Stomach (tissue), 9 donors: Measurements from ENCODE around the gene LDB3. TPM values are rescaled to one million over a fixed set of nuclear protein-coding genes. Genes with fewer than 3 reads are reported as not detected.
"Not testable (repeated sequence)": the region's sequence is repeated elsewhere in the genome, so short reads cannot be mapped to it uniquely, and the experiment has no call there.

Experiments used
- DNase-seq, 2 donors: peaks; one replicate each; pipeline versions ENCODE4 v3.0.0 to v3.0.0-alpha.2; 2013 to 2019
- H3K27ac ChIP-seq, 5 donors: fragments of 200-600 bp in 4 of 5; sonication (generic) in 4 of 5; one replicate each; pipeline ENCODE4 v1.5.1; 2013 to 2019; ENCODE audit warnings: mild to moderate bottlenecking in 1 of 5, moderate library complexity in 1 of 5
- H3K27me3 ChIP-seq, 3 donors: fragments of 200-600 bp; sonication (generic); one replicate each; pipeline ENCODE4 v1.5.1; 2017 to 2019; ENCODE audit warnings: mixed run types in 1 of 3
- H3K36me3 ChIP-seq, 4 donors: fragments of 200-600 bp; sonication (generic); 1 replicate in 3 of 4; 2 replicates in 1 of 4; pipeline ENCODE4 v1.5.1; 2016 to 2019
- H3K4me1 ChIP-seq, 4 donors: fragments of 200-600 bp; sonication (generic); one replicate each; pipeline ENCODE4 v1.5.1; 2016 to 2019
- H3K4me3 ChIP-seq, 4 donors: fragments of 200-600 bp; sonication (generic) in 3 of 4; one replicate each; pipeline ENCODE4 v1.5.1; 2016 to 2019; ENCODE audit warnings: mild to moderate bottlenecking in 1 of 4
- H3K9me3 ChIP-seq, 4 donors: fragments of 200-600 bp; sonication (generic); one replicate each; pipeline ENCODE4 v1.5.1; 2016 to 2019
- EP300 ChIP-seq: sonication (generic); formaldehyde crosslinking; IDR thresholded peaks from one replicate; pipeline ENCODE4 v1.6.1; 2017; ENCODE audit warnings: antibody characterized with exemption
- POLR2A ChIP-seq, 4 donors: fragments of 450-650 bp; IDR thresholded peaks; one replicate each; pipeline ENCODE4 v1.6.1; 2016; ENCODE audit warnings: antibody characterized with exemption in 4 of 4, control low read depth in 2 of 4, mild to moderate bottlenecking in 1 of 4, moderate library complexity in 1 of 4
- POLR2AphosphoS5 ChIP-seq, 3 donors: sonication (generic); formaldehyde crosslinking; IDR thresholded peaks; one replicate each; pipeline ENCODE4 v1.6.1; 2016; ENCODE audit warnings: antibody characterized with exemption in 3 of 3
- WGBS, 5 donors: extraction: QIAGEN DNeasy Blood & Tissue Kit in 3 of 5; methylation state at CpG; one replicate each; pipeline versions ENCODE4 v1.1.5 to v1.1.7; 2013 to 2018; 5-methylcytosine and 5-hydroxymethylcytosine counted together
- intact Hi-C: fragments of 100-400 bp; cut with DNase I; formaldehyde crosslinking; loops from one replicate; pipeline ENCODE4 v1.15.1; 2023; ENCODE audit warnings: low total_unique reads
- polyA plus RNA-seq, 3 donors: library from polyadenylated mRNA; stranded (reverse); fragments of 200-250 nt; gene quantifications; one replicate each; pipeline ENCODE4 v1.2.3, GENCODE V29; 2013
- total RNA-seq, 5 donors: library from RNA; depleted of rRNA; stranded (reverse); fragments of >200 nt; gene quantifications; one replicate each; pipeline versions ENCODE4 v1.1.0 to v1.2.3, GENCODE V29; 2014 to 2016
- TF ChIP-seq, protein P1 (sequence below), 7 experiments: fragments of 450-650 bp in 4 of 7; fragments of 200-600 bp in 3 of 7; sonication (generic) in 3 of 7; IDR thresholded peaks; one replicate each; pipeline ENCODE4 v1.5.1; 2016 to 2019; ENCODE audit warnings: antibody characterized with exemption in 7 of 7, control low read depth in 2 of 7, mild to moderate bottlenecking in 1 of 7
- donor health status: healthy with polysubstance abuse.
- donor health status: Bipolar disorder and iron deficiency.
- donor health status: healthy.

The LDB3 gene
- total and polyA plus RNA-seq, 8 donors = 0.29 to 8.5 (median 2.5) TPM

DNA sequence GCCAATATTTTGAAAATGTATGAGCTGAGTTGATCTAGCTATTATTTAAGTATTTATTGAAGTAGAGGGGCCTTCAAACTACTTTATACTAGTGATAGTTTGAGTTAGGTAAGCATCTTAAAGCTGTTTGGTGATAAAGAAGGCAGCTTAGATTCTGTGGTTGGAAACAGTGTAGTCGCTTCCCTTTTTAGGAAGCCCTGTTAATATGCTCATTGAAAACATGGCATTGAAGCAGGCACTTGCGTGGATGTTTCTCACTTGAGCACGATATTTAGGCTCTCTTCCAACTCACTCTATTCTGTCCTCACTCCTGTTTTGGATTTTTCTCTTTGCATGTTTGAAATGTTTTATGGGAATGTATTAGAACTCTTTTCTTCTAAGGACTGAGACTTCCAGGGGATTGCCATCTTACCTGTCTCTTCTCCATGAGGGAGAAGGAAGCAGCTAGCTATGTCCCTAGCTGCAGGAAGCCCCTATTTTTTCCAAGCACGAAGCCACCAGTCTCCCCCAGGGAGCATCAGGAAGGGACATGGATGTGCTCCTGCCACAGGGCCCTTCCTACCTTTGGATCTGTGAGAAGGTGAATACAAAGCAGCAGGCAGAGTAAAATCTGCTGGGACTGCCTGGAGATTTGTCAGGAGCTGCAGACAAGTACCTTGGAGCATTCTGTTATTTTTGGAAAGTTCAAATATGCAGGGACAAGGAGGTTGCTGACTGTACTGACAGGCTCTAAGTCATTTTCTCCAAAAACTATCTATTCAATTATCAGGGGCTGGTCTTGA lies 66.1 kb downstream of the LDB3 start:
- 54 to 72% (median 63%) methylated on average over 4 of the region's 4 CpGs for WGBS, 5 donors
- Histone ChIP-seq H3K27me3 (no peaks in the 10 kb centered on the region), H3K27ac (peak overlapping the region in 4 of 5 donors; percentile 66 to 91 (median 78)), H3K36me3 (no peaks in the 10 kb centered on the region), H3K4me3 (no peak overlapping the region), H3K4me1 (peaks cover 0 to 60% (median 16%) of the 10 kb centered on the region in 4 donors), H3K9me3 (no peaks in the 10 kb centered on the region)
- TF ChIP-seq POLR2AphosphoS5 (IDR thresholded peaks at IDR 0.05) = peak in 1 of 3 donors; percentile 60
- TF ChIP-seq, protein P1, sequence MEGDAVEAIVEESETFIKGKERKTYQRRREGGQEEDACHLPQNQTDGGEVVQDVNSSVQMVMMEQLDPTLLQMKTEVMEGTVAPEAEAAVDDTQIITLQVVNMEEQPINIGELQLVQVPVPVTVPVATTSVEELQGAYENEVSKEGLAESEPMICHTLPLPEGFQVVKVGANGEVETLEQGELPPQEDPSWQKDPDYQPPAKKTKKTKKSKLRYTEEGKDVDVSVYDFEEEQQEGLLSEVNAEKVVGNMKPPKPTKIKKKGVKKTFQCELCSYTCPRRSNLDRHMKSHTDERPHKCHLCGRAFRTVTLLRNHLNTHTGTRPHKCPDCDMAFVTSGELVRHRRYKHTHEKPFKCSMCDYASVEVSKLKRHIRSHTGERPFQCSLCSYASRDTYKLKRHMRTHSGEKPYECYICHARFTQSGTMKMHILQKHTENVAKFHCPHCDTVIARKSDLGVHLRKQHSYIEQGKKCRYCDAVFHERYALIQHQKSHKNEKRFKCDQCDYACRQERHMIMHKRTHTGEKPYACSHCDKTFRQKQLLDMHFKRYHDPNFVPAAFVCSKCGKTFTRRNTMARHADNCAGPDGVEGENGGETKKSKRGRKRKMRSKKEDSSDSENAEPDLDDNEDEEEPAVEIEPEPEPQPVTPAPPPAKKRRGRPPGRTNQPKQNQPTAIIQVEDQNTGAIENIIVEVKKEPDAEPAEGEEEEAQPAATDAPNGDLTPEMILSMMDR (IDR thresholded peaks at IDR 0.05) = no peak
- no peak for DNase-seq
- intact Hi-C loops = no loop called here

DNA sequence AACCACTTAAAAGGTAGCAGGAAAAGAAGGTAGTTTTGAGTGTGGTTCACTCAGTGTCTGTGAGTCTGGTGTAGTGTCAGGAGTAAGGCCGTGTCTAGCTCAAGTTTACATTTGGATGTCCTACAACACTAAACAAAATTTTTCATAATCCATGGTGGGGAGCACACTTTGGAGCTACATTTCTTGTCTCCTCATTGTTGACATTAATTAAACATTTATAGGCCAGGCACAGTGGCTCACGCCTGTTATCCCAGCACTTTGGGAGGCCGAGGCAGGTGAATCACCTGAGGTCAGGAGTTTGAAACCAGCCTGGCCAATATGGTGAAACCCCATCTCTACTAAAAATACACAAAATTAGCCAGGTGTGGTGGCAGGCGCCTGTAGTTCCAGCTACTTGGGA lies 67.0 kb downstream of the LDB3 start:
- H3K27me3 ChIP-seq, intact Hi-C loops, H3K36me3 ChIP-seq, H3K9me3 ChIP-seq, DNase-seq, H3K4me3 ChIP-seq: not testable (repeated sequence)
- Histone ChIP-seq H3K4me1 (peaks cover 0 to 53% (median 14%) of the 10 kb centered on the region in 4 donors), H3K27ac (peak overlapping the region in 4 of 5 donors; percentile 56 to 91 (median 72))
- WGBS, 5 donors = 64 to 89% (median 83%) methylated on average over 4 of the region's 4 CpGs

DNA sequence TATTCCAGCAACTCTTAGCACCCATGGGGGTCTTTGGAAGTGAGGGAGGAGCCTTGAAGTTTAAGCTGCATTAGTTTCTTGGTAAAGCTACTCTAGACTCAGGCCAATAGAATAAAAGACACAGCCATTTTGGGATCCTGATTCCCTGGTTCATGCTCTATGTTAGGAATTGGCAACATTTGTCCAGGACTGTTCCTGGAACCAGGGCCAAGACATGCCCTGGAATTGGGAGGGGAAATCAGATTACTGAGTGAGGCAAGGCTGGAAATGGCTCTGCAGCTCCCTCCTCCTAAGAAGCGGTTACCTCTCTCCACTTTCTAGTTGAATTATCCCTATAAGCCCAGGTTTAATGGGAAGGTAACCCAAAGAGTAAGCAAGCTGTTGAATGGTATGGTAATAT lies 73.9 kb downstream of the LDB3 start:
- H3K27me3 ChIP-seq = no peaks in the 10 kb centered on the region
- H3K36me3 ChIP-seq = no peaks in the 10 kb centered on the region
- peak in 1 of 3 donors; percentile 47 for TF ChIP-seq POLR2AphosphoS5 (IDR thresholded peaks at IDR 0.05)
- TF ChIP-seq, protein P1 (IDR thresholded peaks at IDR 0.05) = no peak
- intact Hi-C loops = no loop called here
- no peak overlapping the region for H3K4me3 ChIP-seq
- H3K4me1 ChIP-seq = peaks cover 4 to 40% (median 14%) of the 10 kb centered on the region in 4 donors
- DNase-seq = peak in 1 of 2 donors; percentile 37
- peak overlapping the region in 3 of 5 donors; percentile 13 to 84 (median 37) for H3K27ac ChIP-seq
- WGBS, 5 donors = 40 to 61% (median 47%) methylated on average over 1 of the region's 1 CpG
- no peaks in the 10 kb centered on the region for H3K9me3 ChIP-seq

DNA sequence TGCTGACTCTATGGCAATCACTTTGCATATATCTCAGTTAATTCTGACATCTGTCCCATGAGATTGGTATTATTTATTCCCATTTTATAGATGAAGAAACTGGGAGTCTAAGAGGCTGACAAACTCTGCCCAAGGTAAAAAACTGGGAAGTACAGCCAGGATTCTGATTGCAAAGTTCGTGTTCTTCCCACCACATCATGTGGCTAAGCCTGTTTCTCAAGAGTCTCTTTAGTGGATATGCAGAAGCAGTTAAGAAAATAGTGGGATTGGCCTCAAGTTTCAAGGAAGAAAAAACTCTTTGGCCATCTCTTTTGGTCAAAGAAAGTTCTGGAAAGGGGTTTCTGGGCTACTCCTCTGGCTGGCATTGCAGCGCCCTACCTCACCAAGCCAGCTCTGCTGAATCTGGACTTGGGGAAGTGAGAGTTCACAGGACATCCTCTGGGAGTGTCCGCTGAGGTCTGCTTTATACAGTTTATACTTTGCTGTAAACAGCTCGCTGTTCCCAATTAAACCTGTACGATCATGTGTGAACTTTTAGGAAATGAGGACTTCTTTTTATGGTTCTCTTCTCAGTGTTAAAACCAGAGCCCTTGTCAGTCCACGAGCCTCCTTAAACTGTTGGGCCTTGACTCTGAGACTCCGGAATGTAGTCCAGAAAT lies 75.9 kb downstream of the LDB3 start:
- no peak for DNase-seq
- peak overlapping the region in 4 of 5 donors; percentile 52 to 84 (median 58) for H3K27ac ChIP-seq
- peaks cover 4 to 46% (median 11%) of the 10 kb centered on the region in 4 donors for H3K4me1 ChIP-seq
- WGBS, 5 donors = 56 to 77% (median 67%) methylated on average over 7 of the region's 7 CpGs
- no peaks in the 10 kb centered on the region for H3K27me3 ChIP-seq
- intact Hi-C loops = no loop called here
- H3K9me3 ChIP-seq = no peaks in the 10 kb centered on the region
- H3K36me3 ChIP-seq = no peaks in the 10 kb centered on the region
- no peak overlapping the region for H3K4me3 ChIP-seq
- peak in 1 of 3 donors; percentile 33 for TF ChIP-seq POLR2AphosphoS5 (IDR thresholded peaks at IDR 0.05)
- no peak for TF ChIP-seq POLR2A (IDR thresholded peaks at IDR 0.05)

DNA sequence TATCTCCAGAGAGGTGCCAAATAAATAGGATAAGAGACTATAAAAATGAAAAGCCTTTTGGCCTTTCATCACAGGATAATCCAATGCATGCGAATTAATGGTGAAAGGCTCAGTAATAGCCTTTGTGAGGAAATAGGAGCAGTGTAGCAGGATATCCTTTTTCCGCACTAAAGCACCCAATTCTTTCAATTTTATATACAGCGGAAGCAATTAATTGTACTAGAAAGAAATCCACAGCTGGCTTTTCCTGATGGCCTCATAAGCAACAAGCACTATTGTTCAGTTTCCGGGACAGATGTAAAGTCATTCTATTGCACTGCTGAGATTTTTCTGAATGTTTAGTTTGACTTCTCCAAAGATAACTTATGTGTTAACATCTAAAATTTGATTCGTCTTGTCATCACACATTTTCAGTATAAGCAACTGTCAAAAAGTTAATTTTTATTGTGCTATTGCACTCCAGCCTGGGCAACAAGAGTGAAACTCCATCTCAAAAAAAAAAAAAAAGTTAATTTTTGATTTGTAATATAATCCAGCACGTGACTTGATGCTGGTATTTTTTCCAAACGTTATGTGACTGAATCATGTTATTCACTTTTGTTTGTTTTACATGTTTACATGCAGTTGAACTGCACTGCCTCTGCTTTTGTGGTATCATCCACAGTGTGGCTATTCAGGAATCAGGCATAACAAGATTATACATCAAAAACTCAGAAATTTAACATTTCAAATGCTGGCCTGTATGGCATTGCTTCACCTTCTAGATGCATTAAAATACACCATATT lies 79.7 kb downstream of the LDB3 start:
- peak overlapping the region in 1 of 5 donors; percentile 42 for H3K27ac ChIP-seq
- H3K36me3 ChIP-seq = no peaks in the 10 kb centered on the region
- peak in 1 of 2 donors; percentile 57 for DNase-seq
- WGBS, 5 donors = 40 to 50% (median 44%) methylated on average over 7 of the region's 7 CpGs
- no peaks in the 10 kb centered on the region for H3K9me3 ChIP-seq
- intact Hi-C loops = no loop called here
- TF ChIP-seq POLR2A (IDR thresholded peaks at IDR 0.05) = no peak
- TF ChIP-seq, protein P1 (IDR thresholded peaks at IDR 0.05) = no peak
- TF ChIP-seq EP300 = no peak
- no peak for TF ChIP-seq POLR2AphosphoS5 (IDR thresholded peaks at IDR 0.05)
- H3K4me3 ChIP-seq = no peak overlapping the region
- no peaks in the 10 kb centered on the region for H3K27me3 ChIP-seq
- peaks cover 4 to 41% (median 13%) of the 10 kb centered on the region in 4 donors for H3K4me1 ChIP-seq
